Fibroblast of the aortic adventitia (primary cell): ENCODE data around the gene NIT1. TPM values are rescaled to one million over a fixed set of nuclear protein-coding genes. Genes with fewer than 3 reads are reported as not detected.

Experiments used
- DNase-seq: peaks from one replicate; pipeline ENCODE4 v3.0.0-alpha.2; 2010; ENCODE audit warnings: low read depth
- H3K4me3 ChIP-seq: 2 replicates; pipeline ENCODE4 v1.5.1; 2011; ENCODE audit warnings: low read depth, mild to moderate bottlenecking, control low read depth, low read length, moderate library complexity
- total RNA-seq: library from RNA; depleted of rRNA; stranded (reverse); fragments of >200 nt; gene quantifications from 2 replicates; pipeline ENCODE4 v1.2.3, GENCODE V29; 2012; ENCODE audit warnings: low replicate concordance
- TF ChIP-seq, protein P1 (sequence below): IDR thresholded peaks from 2 replicates; pipeline ENCODE4 v1.5.1; 2011; ENCODE audit warnings: mild to moderate bottlenecking, low read length, control low read depth, inconsistent platforms; ENCODE audit not compliant: insufficient read depth

NIT1 gene
- total RNA-seq, 1 donor = 18.3 TPM

DNA sequence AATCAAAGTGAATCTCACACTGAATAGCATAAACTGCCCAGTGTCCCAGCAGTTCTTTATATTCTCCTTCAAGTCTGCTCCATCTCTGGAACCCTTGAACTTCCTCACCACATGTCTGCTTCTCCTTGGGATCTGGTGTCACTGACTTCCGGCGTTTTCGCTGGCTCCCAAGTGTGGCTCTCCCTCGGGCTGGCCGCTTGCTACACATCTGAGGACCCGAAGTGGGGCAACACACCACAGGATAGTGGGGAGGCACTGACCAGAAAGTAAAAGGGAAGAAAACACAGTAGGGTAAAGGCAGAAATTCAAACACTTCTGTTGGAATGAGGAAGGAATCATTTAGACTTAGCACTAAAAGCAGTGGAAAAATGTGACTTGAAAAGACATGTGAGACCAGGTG is 5.1 kb downstream of the NIT1 start:
- TF ChIP-seq, protein P1, sequence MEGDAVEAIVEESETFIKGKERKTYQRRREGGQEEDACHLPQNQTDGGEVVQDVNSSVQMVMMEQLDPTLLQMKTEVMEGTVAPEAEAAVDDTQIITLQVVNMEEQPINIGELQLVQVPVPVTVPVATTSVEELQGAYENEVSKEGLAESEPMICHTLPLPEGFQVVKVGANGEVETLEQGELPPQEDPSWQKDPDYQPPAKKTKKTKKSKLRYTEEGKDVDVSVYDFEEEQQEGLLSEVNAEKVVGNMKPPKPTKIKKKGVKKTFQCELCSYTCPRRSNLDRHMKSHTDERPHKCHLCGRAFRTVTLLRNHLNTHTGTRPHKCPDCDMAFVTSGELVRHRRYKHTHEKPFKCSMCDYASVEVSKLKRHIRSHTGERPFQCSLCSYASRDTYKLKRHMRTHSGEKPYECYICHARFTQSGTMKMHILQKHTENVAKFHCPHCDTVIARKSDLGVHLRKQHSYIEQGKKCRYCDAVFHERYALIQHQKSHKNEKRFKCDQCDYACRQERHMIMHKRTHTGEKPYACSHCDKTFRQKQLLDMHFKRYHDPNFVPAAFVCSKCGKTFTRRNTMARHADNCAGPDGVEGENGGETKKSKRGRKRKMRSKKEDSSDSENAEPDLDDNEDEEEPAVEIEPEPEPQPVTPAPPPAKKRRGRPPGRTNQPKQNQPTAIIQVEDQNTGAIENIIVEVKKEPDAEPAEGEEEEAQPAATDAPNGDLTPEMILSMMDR = no peak
- no peak for DNase-seq
- no peak overlapping the region for H3K4me3 ChIP-seq

DNA sequence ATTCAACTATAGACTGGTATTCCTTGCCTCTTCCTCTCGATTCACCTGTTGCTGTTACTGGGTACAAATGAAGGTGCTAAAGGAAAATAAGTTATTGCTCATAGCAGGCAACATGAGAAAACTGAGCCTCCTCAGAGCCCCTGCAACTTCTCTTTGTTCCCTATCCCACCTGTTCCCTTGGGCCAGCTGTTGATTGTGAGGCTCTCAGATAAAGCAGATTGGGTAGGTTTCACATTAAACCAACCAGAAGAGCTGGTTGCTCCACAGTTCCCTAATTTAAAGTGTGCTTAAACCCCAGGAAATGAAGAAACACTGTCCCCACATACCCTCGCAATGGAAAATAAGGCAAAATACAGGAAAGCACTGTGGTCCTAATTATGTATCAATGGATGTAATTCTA is 9.7 kb downstream of the NIT1 start:
- DNase-seq = no peak
- no peak overlapping the region for H3K4me3 ChIP-seq
- TF ChIP-seq, protein P1 = no peak

DNA sequence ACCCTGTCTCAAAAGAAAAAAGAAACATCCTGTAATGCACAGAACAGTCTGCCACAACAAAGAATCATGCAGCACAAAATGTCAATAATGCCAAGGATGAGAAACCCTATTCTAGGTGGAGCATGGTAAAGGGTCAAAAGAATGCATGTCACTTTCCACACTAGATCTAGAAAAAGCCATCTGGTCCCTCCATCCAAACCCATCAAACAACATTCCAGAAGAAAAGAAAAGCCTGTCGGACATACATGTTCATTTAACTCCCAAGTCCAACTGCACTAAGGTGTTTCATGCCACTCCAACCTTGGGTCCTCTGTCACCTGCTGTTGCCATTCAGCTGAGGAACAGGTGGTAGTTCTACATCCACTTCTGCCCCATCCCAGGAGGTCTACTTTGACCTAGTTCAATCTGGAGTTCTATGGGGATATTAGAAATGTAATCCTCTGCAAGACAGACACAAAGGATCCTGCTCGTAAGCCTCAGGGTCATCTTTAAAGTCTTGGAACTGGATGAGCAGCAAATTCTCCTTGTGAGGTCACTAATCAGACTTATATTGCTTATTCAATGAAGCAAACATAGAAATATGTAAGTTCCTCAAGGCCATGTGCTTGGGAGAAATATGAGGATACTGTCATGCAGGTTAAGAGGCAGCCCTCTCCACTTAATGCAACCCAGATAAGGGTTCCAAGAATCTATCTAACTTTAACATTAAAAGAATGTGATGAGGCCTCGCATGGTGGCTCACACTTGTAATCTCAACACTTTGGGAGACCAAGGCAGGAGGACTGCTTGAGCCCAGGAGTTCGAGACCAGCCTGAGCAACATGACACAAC is 10.9 kb downstream of the NIT1 start:
- TF ChIP-seq, protein P1 = no peak

DNA sequence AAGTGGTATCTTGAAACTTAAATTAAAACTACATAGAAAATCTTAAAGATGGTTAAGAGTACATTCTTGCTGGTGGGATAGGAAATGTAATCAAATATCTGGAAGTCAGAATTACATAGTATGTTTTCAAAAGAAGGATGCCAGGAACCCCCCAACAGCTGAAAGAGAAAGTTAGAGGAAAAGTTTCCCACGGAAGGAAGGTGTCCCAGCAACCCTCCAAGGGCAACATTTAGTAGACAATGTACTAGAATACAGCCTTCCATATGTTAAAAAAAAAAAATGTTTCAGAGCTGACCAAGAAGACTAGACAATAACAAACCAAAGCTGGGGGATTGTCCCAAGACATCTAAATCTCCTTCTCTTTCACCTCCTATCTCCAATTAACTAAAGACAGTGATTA is 12.4 kb downstream of the NIT1 start:
- TF ChIP-seq, protein P1 = no peak
- no peak for DNase-seq
- H3K4me3 ChIP-seq = peak overlapping the region; percentile 99

More for the DNA sequence above, 10.9 kb downstream of the NIT1 start:
- DNase-seq = no peak
- no peak overlapping the region for H3K4me3 ChIP-seq

DNA sequence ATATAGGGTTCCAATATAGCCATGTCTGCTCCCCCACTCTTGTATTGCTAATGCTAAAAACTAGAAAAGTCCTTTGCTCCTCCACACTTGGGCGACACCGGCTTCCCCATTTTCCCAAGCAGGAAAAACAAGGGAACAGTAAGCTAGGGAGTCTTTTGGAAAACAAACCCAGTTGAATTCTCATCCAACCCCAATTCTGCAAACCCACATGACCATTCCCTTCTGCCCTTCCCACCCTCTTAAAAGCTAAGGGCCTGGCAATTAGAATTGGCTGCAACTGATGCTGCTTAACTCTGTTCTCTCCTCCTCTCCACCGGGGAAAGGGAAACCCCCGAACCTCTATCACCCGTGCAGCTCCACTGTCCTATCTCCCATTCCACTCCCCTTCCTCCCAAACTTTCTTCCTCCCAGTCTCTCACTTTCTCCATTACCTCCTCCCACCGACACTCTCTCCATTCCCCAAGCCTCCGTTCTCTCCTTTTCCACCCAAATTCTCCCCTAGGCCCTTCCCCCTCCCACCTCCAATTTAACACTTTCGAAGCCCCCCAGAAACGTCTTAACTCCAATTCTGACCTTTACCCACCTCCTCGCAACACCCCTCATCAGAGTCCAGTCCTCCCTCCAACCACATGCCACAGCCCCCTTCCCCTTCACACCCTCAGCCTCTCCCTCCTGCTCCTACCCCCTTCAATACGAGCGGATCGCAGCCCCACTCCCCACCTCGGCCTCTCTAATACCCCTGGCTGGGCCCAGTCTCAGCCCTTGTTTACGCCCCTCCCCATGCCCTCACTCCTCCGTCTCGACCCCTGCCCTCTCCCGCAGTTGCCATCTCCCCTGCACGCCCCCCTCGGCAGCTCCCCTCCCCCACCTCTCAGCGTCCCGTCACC is 13.9 kb downstream of the NIT1 start:
- H3K4me3 ChIP-seq = peak overlapping the region; percentile 99
- DNase-seq = peak; percentile 56
- TF ChIP-seq, protein P1 = no peak

DNA sequence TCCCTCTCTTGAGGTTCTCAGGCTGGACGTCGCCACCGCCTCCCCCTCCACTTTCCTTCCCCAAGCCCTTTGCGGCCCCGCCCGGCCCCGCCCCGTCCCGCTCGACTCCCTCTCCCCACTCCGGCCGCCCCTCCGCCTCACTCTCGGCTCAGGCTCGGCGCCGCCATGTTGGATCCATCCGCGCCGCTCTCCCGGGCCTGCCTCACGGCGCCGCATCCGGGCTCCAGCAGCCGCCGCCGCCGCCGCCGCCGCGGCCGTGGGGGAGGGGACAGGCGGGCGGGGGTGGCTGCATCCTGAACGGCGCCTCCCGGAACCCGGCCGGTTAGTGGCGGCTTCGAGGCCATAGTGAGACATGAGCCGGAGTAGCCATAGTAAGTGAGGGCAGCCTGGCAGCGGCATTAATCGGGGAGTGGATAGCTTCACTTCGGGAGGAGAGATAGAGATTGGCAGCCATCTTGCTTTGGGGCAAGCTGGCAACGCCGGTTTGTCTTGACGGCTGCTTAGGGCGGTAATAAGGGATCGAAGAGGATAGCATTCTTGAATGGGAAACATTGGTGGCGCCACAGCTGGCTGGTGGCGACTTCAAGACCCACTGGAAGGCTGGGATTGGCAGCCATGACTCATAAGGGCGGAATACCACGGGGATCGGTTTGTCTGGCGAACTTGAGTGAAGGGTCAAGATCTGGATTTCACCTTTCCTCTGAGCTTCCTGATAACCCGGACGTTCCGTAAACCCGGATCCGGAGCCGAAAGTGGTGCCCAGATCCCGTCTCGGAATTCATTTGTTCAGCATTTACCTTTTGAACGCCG is 14.7 kb downstream of the NIT1 start, which contains the start of gene DEDD:
DEDD (minus strand) TSS at position 258 of the 810 bp plus-strand sequence. CDS start 8,205 bp downstream, outside the sequence.
- peak within 1 kb of the TSS; percentile 99 for H3K4me3 ChIP-seq
- DNase-seq = peak; percentile 95
- TF ChIP-seq, protein P1 = no peak
